Left hindlimb (tissue), 1 donor: Measurements from ENCODE around the gene PSAPL1.

Experiments used
- DNase-seq: peaks from one replicate; pipeline ENCODE4 v3.0.0-alpha.2; 2018

The PSAPL1 gene

DNA sequence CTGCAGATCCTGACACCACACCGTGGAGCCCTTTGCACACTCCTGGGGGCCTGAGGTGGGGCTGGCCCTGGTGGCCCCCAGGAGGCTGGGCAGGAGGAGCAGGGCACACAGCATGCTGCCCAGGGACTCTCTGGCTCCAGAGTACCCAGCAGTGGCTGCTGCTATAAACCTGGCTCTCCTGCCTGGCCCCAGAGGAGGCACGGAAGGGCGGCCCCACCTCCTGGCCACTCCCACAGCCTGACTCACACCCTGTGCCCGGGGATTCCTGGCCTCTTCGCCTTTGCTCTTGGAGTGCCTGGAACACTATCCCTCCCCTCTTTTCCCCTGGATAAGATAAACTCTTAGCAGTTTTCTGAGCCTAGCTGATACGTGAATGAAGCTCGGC lies at the start of gene PSAPL1:
Gene PSAPL1, minus strand, starts transcription at position 165 of the 385 bp plus-strand sequence. Its CDS starts 51 bp downstream, at position 114.
- no peak for DNase-seq

DNA sequence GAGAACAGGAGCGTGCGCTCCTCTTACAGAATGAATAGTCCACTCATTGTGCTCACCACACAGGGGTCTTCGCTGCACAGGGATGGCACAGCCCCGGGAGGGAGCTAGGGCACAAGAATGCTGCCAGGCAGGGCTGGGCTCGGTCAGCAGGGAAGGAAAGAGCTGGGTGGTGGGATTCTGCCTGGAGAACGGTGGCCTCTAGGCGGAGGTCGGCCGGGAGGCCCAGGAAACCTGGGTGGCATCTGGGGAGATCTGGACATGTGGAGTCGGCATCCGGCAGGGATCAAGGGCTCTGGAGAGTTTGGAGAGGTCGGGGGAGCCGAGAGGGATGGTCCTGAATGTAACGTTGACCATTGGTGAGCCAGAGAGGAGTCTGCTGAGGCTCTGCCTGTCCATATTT lies 46.5 kb upstream of the PSAPL1 start:
- DNase-seq, result no peak

- no peak for DNase-seq
These were observed 45.7 kb upstream of the PSAPL1 start for GRCh38 chr4:7480423-7480822.

DNA sequence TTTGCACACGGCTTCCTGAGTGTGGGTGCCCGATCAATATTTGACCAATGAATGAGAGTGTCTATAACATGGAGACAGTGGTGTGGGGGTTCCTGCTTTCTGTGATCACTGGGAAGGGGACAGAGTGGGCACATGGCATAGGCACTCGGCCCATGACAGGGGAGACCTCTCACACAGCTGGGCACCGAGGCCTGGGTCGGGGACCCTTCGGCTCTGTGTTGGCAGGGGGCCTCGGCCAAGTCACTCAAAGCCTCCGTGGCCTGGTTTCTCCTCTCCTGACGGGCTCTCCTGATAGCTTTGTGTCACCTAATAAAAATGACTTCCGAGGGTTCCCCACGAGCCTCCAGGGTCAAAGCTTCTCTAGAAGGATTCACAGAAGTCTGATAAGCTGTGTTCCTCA lies 43.9 kb upstream of the PSAPL1 start:
- DNase-seq, result no peak

DNA sequence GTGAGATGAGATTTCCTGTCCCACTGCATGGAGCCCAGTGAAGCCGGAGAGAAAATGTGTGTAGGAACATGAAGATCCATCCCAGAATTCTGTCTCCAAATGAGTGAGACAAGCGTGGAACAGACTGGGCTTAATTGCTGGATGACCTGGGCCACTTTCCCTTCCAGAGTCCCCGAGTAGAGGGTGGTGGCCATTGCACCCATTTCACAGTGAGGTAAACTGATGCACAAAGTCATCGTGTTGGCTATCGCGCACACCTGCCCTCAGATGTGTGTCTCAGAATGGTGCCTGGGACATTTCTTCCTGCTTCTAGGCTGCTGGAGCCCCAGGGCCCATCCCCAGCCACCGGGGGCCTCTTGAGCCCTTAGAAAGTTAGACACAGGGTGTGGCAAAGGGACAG lies 43.0 kb upstream of the PSAPL1 start:
- no peak for DNase-seq

DNA sequence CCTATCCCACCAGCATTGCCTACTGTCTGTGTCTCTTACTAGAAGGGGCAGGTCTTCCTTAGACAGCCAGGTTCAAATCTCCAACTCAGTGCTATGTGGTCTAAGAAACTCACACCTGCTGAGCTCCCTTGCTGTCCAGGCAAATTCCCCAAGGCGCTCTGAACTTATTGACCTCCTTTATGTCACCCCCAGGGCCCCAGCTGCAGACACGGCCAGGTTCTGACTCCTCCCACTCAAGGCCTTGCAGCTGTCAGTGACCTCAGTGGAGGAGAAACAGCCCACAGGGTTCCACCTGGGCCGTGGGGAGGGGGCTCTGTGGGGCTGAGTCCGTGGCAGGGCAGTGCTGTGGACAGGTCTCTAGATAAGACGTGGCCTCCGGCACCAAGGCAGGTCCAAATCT lies 42.1 kb upstream of the PSAPL1 start:
- DNase-seq, result no peak

DNA sequence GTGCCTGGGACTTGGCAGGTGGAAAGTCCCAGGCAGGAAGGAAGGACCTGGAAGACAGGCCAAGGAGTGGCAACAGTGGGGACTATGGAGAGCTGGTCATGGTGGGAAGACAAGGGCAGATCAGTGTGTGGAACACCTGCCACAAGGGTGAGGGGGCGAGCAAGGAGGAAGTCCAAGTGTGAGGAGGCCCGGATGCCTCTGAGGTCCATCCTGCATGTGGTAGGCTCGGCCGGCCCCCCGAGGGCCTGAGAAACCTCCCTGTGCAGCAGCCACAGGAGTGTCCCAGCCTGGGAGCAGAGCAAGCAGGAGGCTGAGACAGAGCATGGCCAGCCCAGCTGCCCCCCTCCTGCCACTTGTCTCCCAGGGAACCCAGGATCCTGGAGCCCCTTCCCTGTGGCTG lies 40.5 kb upstream of the PSAPL1 start:
- no peak for DNase-seq

DNA sequence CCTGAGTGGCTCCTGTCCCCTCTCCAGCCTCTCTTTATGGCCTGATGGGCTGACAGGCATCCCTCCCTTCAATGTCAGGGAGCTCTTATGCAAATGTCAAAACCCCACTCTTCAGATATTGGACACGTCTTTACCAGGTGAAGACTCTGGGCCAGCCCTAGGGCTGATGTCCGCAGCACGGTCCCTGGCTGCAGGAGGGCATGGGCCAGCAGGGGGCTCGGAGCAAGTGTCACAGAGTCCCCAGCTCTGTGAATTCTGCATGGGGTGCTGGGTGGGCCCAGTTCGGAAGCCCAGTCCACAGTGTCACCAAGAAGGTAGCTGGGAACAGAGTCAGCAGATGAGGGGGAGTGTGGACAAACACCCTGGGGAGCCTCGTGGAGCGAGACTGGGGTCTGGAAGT lies 39.6 kb upstream of the PSAPL1 start:
- DNase-seq, result no peak

DNA sequence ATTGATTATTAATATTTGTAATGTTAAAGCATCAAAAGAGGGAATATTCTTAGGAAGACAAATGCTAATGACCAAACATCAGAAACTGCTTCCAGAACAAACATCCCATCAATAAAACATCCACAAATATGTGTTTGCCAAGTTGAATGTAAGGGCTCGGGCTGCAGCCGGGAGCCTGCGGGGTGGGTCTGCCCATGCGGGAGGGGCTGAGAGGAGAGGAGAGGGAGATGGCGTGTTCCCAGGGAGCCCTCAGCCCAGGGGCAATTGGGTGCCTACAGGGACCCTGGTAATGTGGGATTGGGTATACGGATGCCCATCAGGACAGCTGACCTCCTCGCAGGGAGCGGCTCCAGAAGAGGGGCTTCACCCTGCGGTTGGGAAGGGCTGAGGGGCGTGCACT lies 38.4 kb upstream of the PSAPL1 start:
- DNase-seq, result no peak

GRCh38 chr4:7472442-7473013 lies 37.8 kb upstream of the PSAPL1 start:
- no peak for DNase-seq

- no peak for DNase-seq
These were observed 35.9 kb upstream of the PSAPL1 start for GRCh38 chr4:7470522-7471128.

DNA sequence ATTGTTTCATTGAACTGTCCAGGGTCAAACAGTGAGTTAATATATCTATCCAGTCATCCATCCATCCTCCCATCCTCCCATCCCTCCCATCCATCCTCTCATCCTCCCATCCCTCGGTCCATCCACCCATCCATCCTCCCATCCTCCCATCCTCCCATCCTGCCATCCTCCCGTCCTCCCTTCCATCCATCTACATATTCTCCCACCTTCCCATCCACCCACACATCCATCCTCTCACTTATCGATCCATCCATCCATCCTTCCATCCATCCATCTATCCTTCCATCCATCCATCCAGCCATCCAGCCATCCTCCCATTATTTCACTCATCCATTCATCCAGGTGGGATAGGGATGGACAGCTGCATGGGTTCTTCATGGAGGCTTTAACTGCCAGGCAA lies 35.4 kb upstream of the PSAPL1 start:
- DNase-seq, result no peak

DNA sequence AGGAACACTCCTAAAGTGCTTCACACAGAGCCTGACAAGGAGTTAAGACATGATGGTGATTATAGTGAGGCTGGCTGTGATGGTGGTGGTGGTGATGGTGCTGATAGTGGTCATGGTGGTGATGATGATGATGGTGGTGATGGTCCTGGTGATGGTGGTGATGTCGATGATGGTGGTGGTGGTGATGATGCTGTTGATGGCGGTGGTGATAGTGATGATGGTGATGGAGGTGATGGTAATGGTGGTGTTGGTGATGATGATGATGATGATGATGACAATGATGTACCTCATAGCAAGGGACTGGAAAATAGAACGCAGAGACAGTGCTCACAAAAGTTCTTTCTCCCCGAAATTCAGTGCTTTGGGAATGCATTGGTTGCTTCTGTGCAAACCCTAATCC lies 34.3 kb upstream of the PSAPL1 start:
- DNase-seq, result no peak

GRCh38 chr4:7467471-7467870 lies 32.7 kb upstream of the PSAPL1 start:
- no peak for DNase-seq

DNA sequence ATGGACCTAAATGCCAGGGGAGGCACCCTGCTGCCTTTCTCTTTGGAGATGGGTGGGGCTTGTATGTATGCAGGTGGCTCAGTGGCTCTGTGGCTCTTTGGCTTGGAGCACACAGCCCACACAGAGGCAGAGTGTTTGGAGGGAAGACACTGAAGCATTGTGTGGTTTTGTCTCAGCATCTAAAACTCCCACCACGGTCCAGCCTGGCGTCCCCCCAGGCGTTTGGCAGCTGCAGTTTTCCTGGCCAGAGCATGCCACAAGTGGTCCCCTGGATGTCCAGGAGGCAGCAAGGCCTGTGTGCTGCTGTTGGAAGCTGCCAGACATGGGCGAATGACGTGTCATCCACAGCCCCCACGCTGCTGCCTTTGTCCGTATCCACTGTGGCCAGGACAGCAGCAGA lies 32.2 kb upstream of the PSAPL1 start:
- no peak for DNase-seq

- no peak for DNase-seq
These were observed 31.5 kb upstream of the PSAPL1 start for GRCh38 chr4:7466215-7466614.

DNA sequence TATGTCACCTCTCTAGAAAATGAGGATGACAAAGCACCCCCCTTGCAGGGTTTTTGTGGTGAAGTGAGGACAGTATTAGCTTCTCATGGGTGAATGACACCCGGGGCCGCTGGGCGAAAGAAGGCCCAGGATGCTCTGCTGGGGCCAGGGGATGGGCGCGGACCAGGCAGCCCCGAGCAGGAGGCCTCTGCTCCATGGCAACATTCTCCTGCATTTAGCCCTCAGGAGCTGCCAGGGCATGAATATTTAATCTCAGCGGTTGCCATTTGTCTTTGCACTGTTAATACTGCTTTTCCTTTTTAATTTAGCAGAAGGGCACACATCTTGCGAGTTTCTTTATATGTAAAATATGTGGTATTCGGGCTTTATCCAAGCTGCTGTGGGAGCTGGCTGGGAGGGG lies 30.3 kb upstream of the PSAPL1 start:
- DNase-seq, result no peak

- DNase-seq, result no peak
These were observed 29.5 kb upstream of the PSAPL1 start for GRCh38 chr4:7464259-7464655.

GRCh38 chr4:7463566-7464258 lies 29.0 kb upstream of the PSAPL1 start:
- peak; percentile 86 for DNase-seq

DNA sequence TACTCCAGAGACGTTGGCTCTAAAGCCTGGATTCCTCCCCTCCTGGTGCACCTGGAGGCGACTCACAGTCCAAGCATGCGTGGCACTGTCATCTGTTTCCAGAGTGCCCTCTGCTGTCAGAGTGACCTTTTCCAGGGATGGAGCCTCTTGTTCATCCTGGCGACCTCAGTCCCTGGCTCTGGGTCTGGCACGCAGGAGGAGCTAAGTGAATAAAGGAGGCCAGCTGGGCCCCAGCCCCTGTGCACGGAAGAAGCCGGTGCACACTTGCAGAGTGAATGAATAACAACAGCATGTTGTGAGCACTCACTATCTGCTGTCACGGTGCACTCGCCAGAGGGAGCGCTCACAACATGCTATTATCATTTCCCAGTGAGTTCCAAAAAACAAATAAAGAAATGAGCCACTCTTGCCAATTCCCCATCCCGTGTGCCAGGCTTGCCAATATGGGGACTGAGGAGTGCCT lies 27.8 kb upstream of the PSAPL1 start:
- DNase-seq, result no peak

- DNase-seq, result no peak
These were observed 26.5 kb upstream of the PSAPL1 start for GRCh38 chr4:7461230-7461629.

DNA sequence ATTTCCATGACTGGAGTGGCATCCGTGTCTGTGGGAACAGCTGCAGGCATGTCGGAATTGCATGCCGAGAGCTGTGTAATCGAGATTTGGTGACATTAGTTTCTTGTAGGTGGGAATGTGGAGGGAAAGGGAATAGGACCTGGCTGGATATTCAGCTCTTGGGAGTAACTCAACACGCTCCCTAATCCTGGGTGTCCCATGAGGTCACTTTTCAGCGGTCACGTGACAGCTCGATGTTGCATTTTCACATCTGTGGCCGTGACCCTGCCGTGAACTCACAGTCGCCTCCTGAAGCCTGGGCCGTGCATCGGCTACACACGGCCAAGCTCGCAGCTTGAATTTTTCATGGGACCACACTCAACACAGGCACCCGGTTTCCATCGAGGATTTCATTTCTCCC lies 25.8 kb upstream of the PSAPL1 start:
- peak; percentile 77 for DNase-seq

DNA sequence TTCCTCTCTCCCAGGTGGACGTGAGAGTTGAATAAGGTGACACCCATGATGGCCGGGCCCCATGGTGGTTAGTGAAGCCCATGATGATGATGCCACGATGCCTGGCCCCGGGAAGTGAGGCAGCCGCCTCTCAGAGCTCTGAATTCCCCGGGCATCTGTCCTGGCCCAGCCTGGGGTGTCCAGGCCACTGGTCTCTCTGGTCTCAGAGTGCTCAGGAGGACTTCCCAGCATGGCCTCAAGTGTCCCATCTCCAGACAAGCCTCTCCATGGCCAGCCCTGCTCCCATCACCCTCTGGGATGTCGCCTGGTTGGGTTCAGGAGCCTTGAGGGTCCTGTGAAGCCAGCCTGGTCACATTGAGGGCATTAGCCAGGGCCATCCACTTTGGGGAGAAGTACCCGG lies 24.7 kb upstream of the PSAPL1 start:
- DNase-seq, result no peak

GRCh38 chr4:7458477-7458876 lies 23.7 kb upstream of the PSAPL1 start:
- no peak for DNase-seq

DNA sequence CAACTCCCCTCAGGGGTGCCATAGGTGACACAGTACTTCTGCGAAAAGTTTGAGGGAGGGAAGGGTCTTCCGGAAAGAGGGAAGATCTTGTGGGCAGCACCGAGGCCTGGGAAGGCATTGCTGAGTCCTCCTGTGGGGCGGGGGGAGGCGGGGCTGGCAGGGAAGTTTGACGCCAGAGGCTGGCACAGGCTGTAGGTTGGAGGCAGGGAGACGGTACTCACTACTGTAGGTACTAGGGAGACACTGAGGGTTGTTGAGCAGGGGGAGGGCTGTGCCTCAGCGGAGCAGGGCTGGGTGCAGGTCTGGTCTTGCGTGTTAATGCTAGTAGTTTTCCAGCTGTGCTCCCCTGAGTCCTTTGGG lies 23.3 kb upstream of the PSAPL1 start:
- no peak for DNase-seq
